GM21786 (cell line): Measurements from ENCODE around the gene ADARB2.

Experiments used
- ATAC-seq: cut with Tn5 transposase; IDR thresholded peaks from one replicate; pipeline ENCODE4 v1.9.1; 2021; ENCODE audit not compliant: unreplicated experiment

The ADARB2 gene

GRCh38 chr10:1736144-1736971, 967 bp downstream of the ADARB2 start:
- no peak for ATAC-seq

- no peak for ATAC-seq
Observed at GRCh38 chr10:1735562-1735961, 1.8 kb downstream of the ADARB2 start.

- ATAC-seq, result no peak
Observed at GRCh38 chr10:1734288-1734687, 3.0 kb downstream of the ADARB2 start.

GRCh38 chr10:1733720-1734119, 3.6 kb downstream of the ADARB2 start:
- no peak for ATAC-seq

- no peak for ATAC-seq
Observed at GRCh38 chr10:1732564-1732996, 4.7 kb downstream of the ADARB2 start.

GRCh38 chr10:1731592-1731991, 5.7 kb downstream of the ADARB2 start:
- ATAC-seq, result no peak

GRCh38 chr10:1729751-1730150, 7.6 kb downstream of the ADARB2 start:
- ATAC-seq, result no peak

- no peak for ATAC-seq
Observed at GRCh38 chr10:1726861-1727260, 10.5 kb downstream of the ADARB2 start.

GRCh38 chr10:1724921-1725488, 12.3 kb downstream of the ADARB2 start:
- no peak for ATAC-seq

GRCh38 chr10:1716839-1717238, 20.5 kb downstream of the ADARB2 start:
- ATAC-seq, result no peak

- peak; percentile 68 for ATAC-seq
Observed at GRCh38 chr10:1715821-1716220, 21.5 kb downstream of the ADARB2 start.

GRCh38 chr10:1712944-1713671, 24.2 kb downstream of the ADARB2 start:
- ATAC-seq, result no peak

GRCh38 chr10:1712314-1712713, 25.0 kb downstream of the ADARB2 start:
- no peak for ATAC-seq

- ATAC-seq, result no peak
Observed at GRCh38 chr10:1709161-1709560, 28.2 kb downstream of the ADARB2 start.

- no peak for ATAC-seq
Observed at GRCh38 chr10:1708746-1709145, 28.6 kb downstream of the ADARB2 start.

- no peak for ATAC-seq
Observed at GRCh38 chr10:1706711-1707110, 30.6 kb downstream of the ADARB2 start.

GRCh38 chr10:1706256-1706655, 31.1 kb downstream of the ADARB2 start:
- no peak for ATAC-seq

GRCh38 chr10:1698185-1698584, 39.1 kb downstream of the ADARB2 start:
- ATAC-seq, result no peak

GRCh38 chr10:1696106-1696505, 41.2 kb downstream of the ADARB2 start:
- no peak for ATAC-seq

GRCh38 chr10:1690086-1690485, 47.2 kb downstream of the ADARB2 start:
- no peak for ATAC-seq

GRCh38 chr10:1688531-1688930, 48.8 kb downstream of the ADARB2 start:
- no peak for ATAC-seq

- ATAC-seq, result no peak
Observed at GRCh38 chr10:1687623-1688150, 49.6 kb downstream of the ADARB2 start.
